Measurements from ENCODE around the gene MORC3. TPM values are rescaled to one million over a fixed set of nuclear protein-coding genes. Genes with fewer than 3 reads are reported as not detected.

MORC3 gene
- total and polyA plus RNA-seq, 2 donors (not counting 1 experiment from before 2014, with no cell fraction given) = 44.9 to 104 TPM

- ATAC-seq (ENCODE audit: low read depth) = no peak
- intact Hi-C loops (cut with micrococcal nuclease) = no loop called here
- Histone ChIP-seq H3K9me3 (ENCODE audit: control extremely low read depth in 1 of 3, control insufficient read depth in 2 of 3, insufficient read depth in 1 of 3, low read length in 2 of 3) (peaks cover 0 to 5% (median 0%) of the 10 kb centered on the region in 3 donors), H3K4me1 (ENCODE audit: control insufficient read depth in 2 of 2, insufficient read depth in 2 of 2, low read length in 2 of 2) (peaks cover 32 to 51% of the 10 kb centered on the region in 2 donors), H3K4me3 (ENCODE audit: control extremely low read depth in 1 of 5, extremely low read depth in 1 of 5, insufficient read depth in 1 of 5, low read depth in 2 of 5, low read length in 4 of 5) (no peak overlapping the region), H3K79me2 (ENCODE audit: control insufficient read depth, insufficient read depth, low read length) (peaks cover 4% of the 10 kb centered on the region), H4K20me1 (ENCODE audit: control insufficient read depth, insufficient read depth, low read length, poor library complexity, severe bottlenecking) (no peaks in the 10 kb centered on the region), H3K36me3 (replicated peaks in 1 of 2; ENCODE audit: control extremely low read depth in 1 of 2, control insufficient read depth in 1 of 2, extremely low read depth in 1 of 2, insufficient read depth in 2 of 2, low read length in 1 of 2) (no peaks in the 10 kb centered on the region), H2AFZ (ENCODE audit: insufficient read depth, low read depth, low read length, poor library complexity, severe bottlenecking) (no peak overlapping the region), H3K27me3 (replicated peaks in 1 of 4; ENCODE audit: control extremely low read depth in 1 of 4, control insufficient read depth in 3 of 4, insufficient read depth in 4 of 4, low read length in 3 of 4) (no peaks in the 10 kb centered on the region), H3K4me2 (replicated peaks; ENCODE audit: low read depth, low read length, poor library complexity, severe bottlenecking) (no peak overlapping the region), H3K9ac (ENCODE audit: low read length) (no peak overlapping the region), H3K27ac (ENCODE audit: low read length in 2 of 2) (no peak overlapping the region)
- H3K4me1 Mint-ChIP-seq = peaks cover 36% of the 10 kb centered on the region
- H3K27ac Mint-ChIP-seq = peak overlapping the region; percentile 10
- H3K4me3 Mint-ChIP-seq = no peak overlapping the region
- ChIA-PET POLR2A (interaction anchor here (0.6 to 5.3 kb wide), 3 partner anchors 8 to 13 kb away, joined by 3 to 50 read pairs (median 5); partner anchors contain the start of gene MORC3), CTCF (interaction anchor here (0.7 to 1.7 kb wide), 3 partner anchors 9 to 46 kb away, joined by 4 to 5 read pairs (median 4); no protein-coding TSS in a partner anchor)
- TF ChIP-seq EZH2 (IDR thresholded peaks at IDR 0.05; ENCODE audit: borderline replicate concordance, insufficient read depth, low read depth, low read length, poor library complexity, severe bottlenecking) (no peak), CTCF (IDR thresholded peaks at IDR 0.05) (no peak)
- no peaks in the 10 kb centered on the region for H3K27me3 Mint-ChIP-seq
- 100% methylated on average over 2 of the region's 6 CpGs for WGBS (ENCODE audit: insufficient coverage)
- peaks cover 3% of the 10 kb centered on the region for H3K9me3 Mint-ChIP-seq (ENCODE audit: insufficient read depth)
- DNase-seq = no peak
Measured at GRCh38 chr21:36306872-36307534, 13.0 kb upstream of the MORC3 start.

- POLR2A ChIA-PET = interaction anchor here (0.6 to 5.3 kb wide), 6 partner anchors 10 to 50 kb away, joined by 3 to 50 read pairs (median 6); partner anchors contain the start of gene MORC3
- Mint-ChIP-seq H3K4me3 (peak overlapping the region; percentile 72), H3K9me3 (ENCODE audit: insufficient read depth) (peaks cover 3% of the 10 kb centered on the region), H3K27me3 (no peaks in the 10 kb centered on the region), H3K27ac (peak overlapping the region; percentile 93), H3K4me1 (peaks cover 28% of the 10 kb centered on the region)
- Histone ChIP-seq H3K4me2 (replicated peaks; ENCODE audit: low read depth, low read length, poor library complexity, severe bottlenecking) (peak overlapping the region; percentile 58), H2AFZ (ENCODE audit: insufficient read depth, low read depth, low read length, poor library complexity, severe bottlenecking) (peak overlapping the region; percentile 30), H3K9me3 (ENCODE audit: control extremely low read depth in 1 of 3, control insufficient read depth in 2 of 3, insufficient read depth in 1 of 3, low read length in 2 of 3) (peaks cover 0 to 5% (median 0%) of the 10 kb centered on the region in 3 donors), H3K27ac (ENCODE audit: low read length in 2 of 2) (peak overlapping the region; percentile 53 to 86), H3K4me1 (ENCODE audit: control insufficient read depth in 2 of 2, insufficient read depth in 2 of 2, low read length in 2 of 2) (peaks cover 22 to 33% of the 10 kb centered on the region in 2 donors), H3K79me2 (ENCODE audit: control insufficient read depth, insufficient read depth, low read length) (no peaks in the 10 kb centered on the region), H3K27me3 (replicated peaks in 1 of 4; ENCODE audit: control extremely low read depth in 1 of 4, control insufficient read depth in 3 of 4, insufficient read depth in 4 of 4, low read length in 3 of 4) (no peaks in the 10 kb centered on the region), H3K9ac (ENCODE audit: low read length) (peak overlapping the region; percentile 17), H3K36me3 (replicated peaks in 1 of 2; ENCODE audit: control extremely low read depth in 1 of 2, control insufficient read depth in 1 of 2, extremely low read depth in 1 of 2, insufficient read depth in 2 of 2, low read length in 1 of 2) (no peaks in the 10 kb centered on the region), H3K4me3 (ENCODE audit: control extremely low read depth in 1 of 5, extremely low read depth in 1 of 5, insufficient read depth in 1 of 5, low read depth in 2 of 5, low read length in 4 of 5) (peak overlapping the region in 3 of 5 experiments; percentile 2 to 25 (median 7)), H4K20me1 (ENCODE audit: control insufficient read depth, insufficient read depth, low read length, poor library complexity, severe bottlenecking) (no peaks in the 10 kb centered on the region)
- intact Hi-C loops (cut with micrococcal nuclease) = loop anchor here (1.0 kb wide), 2 partner anchors 9 to 11 kb away; no protein-coding TSS in a partner anchor
- CTCF ChIA-PET = interaction anchor here (0.8 to 1.9 kb wide), 7 partner anchors 9 to 55 kb away, joined by 3 to 8 read pairs (median 5); partner anchors contain the start of gene MORC3
- DNase-seq = peak; percentile 78
- TF ChIP-seq EZH2 (IDR thresholded peaks at IDR 0.05; ENCODE audit: borderline replicate concordance, insufficient read depth, low read depth, low read length, poor library complexity, severe bottlenecking) (no peak), CTCF (IDR thresholded peaks at IDR 0.05) (no peak)
- peak; percentile 89 for ATAC-seq (ENCODE audit: low read depth)
- WGBS (ENCODE audit: insufficient coverage) = no CpG with 5 or more reads among the region's 7 CpGs
Measured at GRCh38 chr21:36310016-36310415, 10.0 kb upstream of the MORC3 start.

Data from B cell (primary cell).